HG03095 (cell line): Measurements from ENCODE around the gene TNRC6B.

Experiments used
- ATAC-seq: cut with Tn5 transposase; IDR thresholded peaks from one replicate; pipeline ENCODE4 v1.9.1; 2021; ENCODE audit warnings: moderate library complexity; ENCODE audit not compliant: unreplicated experiment

The TNRC6B gene

GRCh38 chr22:40238425-40239344 is 61.0 kb downstream of the TNRC6B start:
- no peak for ATAC-seq

GRCh38 chr22:40239345-40239683 is 61.6 kb downstream of the TNRC6B start:
- no peak for ATAC-seq

- ATAC-seq = no peak
Observed at GRCh38 chr22:40240160-40240559, 62.4 kb downstream of the TNRC6B start.

- no peak for ATAC-seq
Observed at GRCh38 chr22:40240686-40241085, 63.0 kb downstream of the TNRC6B start.

GRCh38 chr22:40241200-40241763 is 63.6 kb downstream of the TNRC6B start:
- no peak for ATAC-seq

- no peak for ATAC-seq
Observed at GRCh38 chr22:40243891-40244290, 66.2 kb downstream of the TNRC6B start.

GRCh38 chr22:40244586-40244985 is 66.9 kb downstream of the TNRC6B start:
- ATAC-seq = no peak

- ATAC-seq = no peak
Observed at GRCh38 chr22:40247976-40248375, 70.3 kb downstream of the TNRC6B start.

- ATAC-seq = no peak
Observed at GRCh38 chr22:40249286-40249685, 71.6 kb downstream of the TNRC6B start.

- ATAC-seq = no peak
Observed at GRCh38 chr22:40250608-40251007, 72.9 kb downstream of the TNRC6B start.

- ATAC-seq = no peak
Observed at GRCh38 chr22:40251106-40251505, 73.4 kb downstream of the TNRC6B start.

- ATAC-seq = no peak
Observed at GRCh38 chr22:40252146-40252545, 74.4 kb downstream of the TNRC6B start.

GRCh38 chr22:40256516-40256915 is 78.8 kb downstream of the TNRC6B start:
- ATAC-seq = no peak

GRCh38 chr22:40258017-40258416 is 80.3 kb downstream of the TNRC6B start:
- no peak for ATAC-seq

GRCh38 chr22:40258501-40258915 is 80.8 kb downstream of the TNRC6B start:
- no peak for ATAC-seq

GRCh38 chr22:40261783-40262182 is 84.1 kb downstream of the TNRC6B start:
- no peak for ATAC-seq

- no peak for ATAC-seq
Observed at GRCh38 chr22:40263191-40263590, 85.5 kb downstream of the TNRC6B start.

- no peak for ATAC-seq
Observed at GRCh38 chr22:40265783-40266182, 88.1 kb downstream of the TNRC6B start.

- ATAC-seq = no peak
Observed at GRCh38 chr22:40270031-40270430, 92.3 kb downstream of the TNRC6B start.

- ATAC-seq = no peak
Observed at GRCh38 chr22:40270748-40271373, 93.1 kb downstream of the TNRC6B start.

GRCh38 chr22:40271440-40271839 is 93.7 kb downstream of the TNRC6B start:
- no peak for ATAC-seq

GRCh38 chr22:40273319-40273718 is 95.6 kb downstream of the TNRC6B start:
- ATAC-seq = no peak
